ENCODE results near the gene POLG2.
A peak's percentile ranks its signal among the peaks of the same experiment; 100 is the strongest.

POLG2 gene

DNA sequence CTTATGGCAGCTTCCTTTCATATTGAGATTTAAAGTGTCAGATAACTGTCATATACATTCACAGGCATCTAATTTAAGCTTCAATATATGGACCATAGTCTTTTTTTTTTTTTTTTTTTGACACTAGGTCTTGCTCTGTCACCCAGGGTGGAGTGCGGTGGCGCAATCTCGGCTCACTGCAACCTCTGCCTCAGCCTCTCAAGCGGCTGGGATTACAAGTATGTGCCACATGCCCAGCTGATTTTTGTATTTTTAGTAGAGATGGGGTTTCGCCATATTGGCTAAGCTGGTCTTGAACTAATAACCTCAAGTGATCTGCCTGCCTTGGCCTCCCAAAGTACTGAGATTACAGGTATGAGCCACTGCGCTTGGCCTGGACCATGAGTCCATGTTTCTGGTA lies 23.5 kb upstream of the POLG2 start:
- no peak for DNase-seq (ENCODE audit: low read depth in 1 of 2, low spot score in 1 of 2)
- TF ChIP-seq JUND (IDR thresholded peaks at IDR 0.05; ENCODE audit: low read depth): no peak
- in situ Hi-C loops (cut with HindIII; ENCODE audit: low pct_unique_long_range_greater_than_20kb, low sequenced_read_pairs): no loop called here

DNA sequence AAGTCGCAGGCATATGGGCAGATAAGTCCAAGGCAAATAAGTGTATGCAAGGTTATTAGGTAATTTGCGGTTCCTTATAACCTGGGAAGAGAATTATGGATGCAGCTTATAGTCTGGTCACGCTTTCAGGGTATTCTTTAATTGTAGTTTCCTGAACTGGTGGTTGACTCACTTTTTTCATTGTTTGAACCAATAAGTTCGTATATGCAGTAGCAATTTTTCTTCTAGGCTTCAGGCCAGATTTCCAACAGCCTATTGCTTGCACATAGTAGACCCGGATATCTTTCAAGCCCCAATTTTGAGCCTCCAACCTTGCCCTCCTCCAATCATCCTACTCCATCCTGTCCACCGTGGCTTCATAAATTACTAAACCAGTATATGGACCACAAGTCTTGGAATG lies 22.7 kb upstream of the POLG2 start:
- in situ Hi-C loops (cut with HindIII; ENCODE audit: low pct_unique_long_range_greater_than_20kb, low sequenced_read_pairs): no loop called here
- no peak for TF ChIP-seq JUND (IDR thresholded peaks at IDR 0.05; ENCODE audit: low read depth)
- no peak for DNase-seq (ENCODE audit: low read depth in 1 of 2, low spot score in 1 of 2)

DNA sequence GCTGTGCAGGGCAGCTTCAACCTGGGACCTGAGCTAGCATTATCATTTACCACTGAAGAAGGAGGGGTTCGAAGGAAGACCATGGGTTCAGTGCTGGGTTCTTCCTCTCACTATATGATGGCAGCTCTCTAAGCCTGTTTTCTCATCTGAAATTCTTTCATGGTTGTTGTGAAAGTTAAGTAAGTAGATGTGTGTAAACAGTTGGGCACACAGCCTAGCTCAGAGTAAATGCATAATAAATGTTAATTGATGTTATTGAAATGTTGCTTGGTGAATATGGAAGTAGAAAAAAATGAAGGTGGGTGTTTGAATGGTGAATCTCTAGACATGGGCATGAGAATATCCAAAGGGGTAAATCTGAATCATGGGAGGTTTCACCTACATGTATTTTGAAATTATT lies 19.0 kb upstream of the POLG2 start:
- DNase-seq (ENCODE audit: low read depth in 1 of 2, low spot score in 1 of 2): no peak
- no peak for TF ChIP-seq JUND (IDR thresholded peaks at IDR 0.05; ENCODE audit: low read depth)
- in situ Hi-C loops (cut with HindIII; ENCODE audit: low pct_unique_long_range_greater_than_20kb, low sequenced_read_pairs): no loop called here

DNA sequence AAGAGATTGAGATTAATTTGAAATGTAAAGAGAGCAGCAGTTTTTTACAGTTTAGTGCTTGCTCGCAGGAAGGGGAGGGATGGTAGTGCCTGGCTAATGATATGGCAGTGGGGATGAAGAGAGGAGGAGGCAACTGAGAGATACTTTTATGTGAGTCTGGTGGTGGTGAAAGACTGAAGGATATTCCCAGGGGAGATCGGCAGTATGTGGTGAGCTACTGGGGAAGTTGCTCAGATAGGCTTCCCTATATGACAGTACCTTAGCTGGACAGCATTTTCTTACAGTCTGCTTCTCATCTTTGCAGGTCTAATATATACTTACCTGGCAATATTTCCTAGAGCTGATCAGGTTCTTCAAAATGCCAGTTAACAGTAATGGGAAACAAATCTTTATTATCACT lies 18.6 kb upstream of the POLG2 start:
- no peak for DNase-seq (ENCODE audit: low read depth in 1 of 2, low spot score in 1 of 2)
- TF ChIP-seq JUND (IDR thresholded peaks at IDR 0.05; ENCODE audit: low read depth): no peak
- in situ Hi-C loops (cut with HindIII; ENCODE audit: low pct_unique_long_range_greater_than_20kb, low sequenced_read_pairs): no loop called here

DNA sequence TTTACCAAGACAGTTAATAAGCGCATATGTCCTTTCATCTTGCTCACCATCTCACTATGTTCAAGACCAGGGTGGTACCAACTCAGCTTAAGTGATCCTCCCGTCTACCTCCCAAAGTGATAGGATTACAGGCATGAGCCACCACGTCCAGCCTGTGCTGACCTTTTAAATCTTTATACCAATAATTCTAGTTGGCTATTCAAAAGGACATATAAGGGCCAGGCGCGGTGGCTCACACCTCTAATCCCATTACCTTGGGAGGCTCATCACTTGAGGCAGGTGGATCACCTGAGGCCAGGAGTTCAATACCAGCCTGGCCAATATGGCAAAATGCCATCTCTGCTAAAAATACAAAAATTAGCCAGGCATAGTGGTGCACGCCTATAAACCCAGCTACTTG lies 12.3 kb upstream of the POLG2 start:
- in situ Hi-C loops (cut with HindIII; ENCODE audit: low pct_unique_long_range_greater_than_20kb, low sequenced_read_pairs): no loop called here
- no peak for TF ChIP-seq JUND (IDR thresholded peaks at IDR 0.05; ENCODE audit: low read depth)
- no peak for DNase-seq (ENCODE audit: low read depth in 1 of 2, low spot score in 1 of 2)

DNA sequence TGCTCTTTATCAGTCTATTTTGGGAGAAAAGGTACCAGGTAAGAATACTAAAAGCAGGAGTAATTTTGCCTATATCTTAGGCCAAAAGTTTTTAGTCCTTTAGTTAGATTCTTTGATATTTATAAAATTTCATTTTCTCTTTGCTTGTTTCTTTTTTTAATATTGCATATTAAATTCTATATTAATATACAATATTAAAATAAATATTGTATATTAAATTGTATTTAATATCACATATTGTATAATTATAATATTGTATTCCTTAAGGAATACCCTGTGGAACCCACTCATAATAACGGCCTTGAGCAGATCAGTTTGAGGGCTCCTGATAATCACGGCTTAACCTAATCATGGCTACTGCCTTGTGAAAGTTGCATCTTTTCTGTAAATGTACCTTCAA lies 11.8 kb upstream of the POLG2 start:
- no peak for DNase-seq (ENCODE audit: low read depth in 1 of 2, low spot score in 1 of 2)
- no peak for TF ChIP-seq JUND (IDR thresholded peaks at IDR 0.05; ENCODE audit: low read depth)
- in situ Hi-C loops (cut with HindIII; ENCODE audit: low pct_unique_long_range_greater_than_20kb, low sequenced_read_pairs): no loop called here

DNA sequence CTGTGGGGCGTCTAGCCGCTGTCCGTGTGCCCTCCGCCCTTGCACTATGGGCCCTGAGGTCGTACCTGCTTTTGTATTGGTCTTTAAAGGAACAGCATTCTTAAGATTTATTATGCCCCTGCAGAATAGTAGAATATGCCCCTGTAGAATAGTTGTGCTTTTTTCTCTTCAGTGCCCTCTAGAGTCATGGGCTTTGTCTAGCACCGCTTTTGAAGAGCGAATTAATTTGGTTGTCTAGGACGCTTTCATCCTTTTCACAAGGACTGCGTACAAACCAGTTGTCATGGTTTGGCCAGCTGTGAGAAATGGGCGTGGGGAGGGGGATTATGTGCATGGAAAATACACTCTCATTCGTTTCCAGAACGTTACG lies 10.5 kb upstream of the POLG2 start:
- DNase-seq (ENCODE audit: low read depth in 1 of 2, low spot score in 1 of 2): peak; percentile 64 to 86
- TF ChIP-seq JUND (IDR thresholded peaks at IDR 0.05; ENCODE audit: low read depth): no peak
- in situ Hi-C loops (cut with HindIII; ENCODE audit: low pct_unique_long_range_greater_than_20kb, low sequenced_read_pairs): no loop called here

DNA sequence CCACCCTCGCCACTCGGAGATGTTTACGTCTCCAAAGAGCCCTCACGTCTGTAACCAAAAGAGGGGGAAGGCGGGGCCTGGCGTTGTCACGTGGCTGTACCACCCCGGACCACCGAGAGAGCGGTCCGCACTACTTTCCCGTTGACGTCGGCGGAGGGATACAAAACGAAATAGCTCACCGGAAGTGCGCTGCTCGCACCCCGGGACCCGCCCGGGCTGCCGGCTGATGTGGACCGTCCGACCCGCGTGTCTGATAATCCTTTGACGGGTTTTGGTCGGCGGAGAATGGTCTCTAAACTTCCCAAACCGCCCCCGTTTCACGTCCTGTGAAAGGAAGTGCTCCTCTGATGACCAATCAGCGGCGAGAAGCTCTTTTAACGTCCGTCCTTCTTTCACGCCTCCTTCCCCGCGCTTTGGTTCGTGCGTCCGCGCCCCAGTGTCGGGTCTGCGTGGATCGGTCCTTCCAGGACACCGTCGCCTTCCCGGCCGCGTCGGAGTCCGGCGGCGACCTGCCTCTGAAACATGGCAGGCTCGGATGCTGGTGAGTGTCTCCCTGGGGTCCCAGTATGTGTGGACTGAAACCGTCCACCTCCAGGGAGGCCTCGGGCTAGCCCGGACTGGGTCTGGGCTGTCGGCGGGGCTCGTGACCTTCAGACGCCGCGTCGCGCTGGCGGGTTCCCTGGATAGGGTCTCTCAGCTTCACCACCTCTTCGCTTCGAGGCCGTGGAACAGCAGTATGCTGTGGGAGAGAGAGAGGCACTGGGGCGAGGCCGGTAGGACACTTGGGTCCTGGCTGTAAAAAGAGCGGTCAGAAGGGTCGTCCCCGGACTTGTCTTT lies 9.9 kb upstream of the POLG2 start, which contains the start of gene CEP95:
TSS of gene CEP95 (plus strand) at position 402 of the 837 bp plus-strand sequence. CDS start at position 523, 121 bp downstream.
- in situ Hi-C loops (cut with HindIII; ENCODE audit: low pct_unique_long_range_greater_than_20kb, low sequenced_read_pairs): no loop called here
- no peak for TF ChIP-seq JUND (IDR thresholded peaks at IDR 0.05; ENCODE audit: low read depth)
- peak; percentile 82 to 98 for DNase-seq (ENCODE audit: low read depth in 1 of 2, low spot score in 1 of 2)

DNA sequence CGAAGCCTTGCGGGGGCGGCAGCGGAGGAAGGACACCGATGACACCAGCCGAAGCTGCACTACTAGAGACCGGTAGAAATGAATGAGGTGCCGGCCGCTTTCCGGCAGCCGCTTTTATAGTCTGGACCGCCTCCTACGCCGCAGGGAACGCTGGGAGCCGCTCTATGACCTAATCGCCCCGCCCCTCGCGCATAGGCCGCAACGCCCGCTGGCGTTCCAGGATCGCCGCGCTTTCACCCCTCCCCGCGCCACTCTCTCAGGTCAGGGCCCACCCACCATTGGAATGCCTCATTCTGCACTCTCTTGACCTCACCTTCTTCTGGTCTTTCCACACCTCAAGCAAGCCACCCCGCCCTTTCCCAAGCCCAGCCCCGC lies 9.3 kb upstream of the POLG2 start, which contains the start of gene DDX5:
TSS of gene DDX5 (minus strand) at position 89 of the 375 bp plus-strand sequence. CDS start 170 bp downstream, outside the sequence.
- in situ Hi-C loops (cut with HindIII; ENCODE audit: low pct_unique_long_range_greater_than_20kb, low sequenced_read_pairs): no loop called here
- TF ChIP-seq JUND (IDR thresholded peaks at IDR 0.05; ENCODE audit: low read depth): no peak

DNA sequence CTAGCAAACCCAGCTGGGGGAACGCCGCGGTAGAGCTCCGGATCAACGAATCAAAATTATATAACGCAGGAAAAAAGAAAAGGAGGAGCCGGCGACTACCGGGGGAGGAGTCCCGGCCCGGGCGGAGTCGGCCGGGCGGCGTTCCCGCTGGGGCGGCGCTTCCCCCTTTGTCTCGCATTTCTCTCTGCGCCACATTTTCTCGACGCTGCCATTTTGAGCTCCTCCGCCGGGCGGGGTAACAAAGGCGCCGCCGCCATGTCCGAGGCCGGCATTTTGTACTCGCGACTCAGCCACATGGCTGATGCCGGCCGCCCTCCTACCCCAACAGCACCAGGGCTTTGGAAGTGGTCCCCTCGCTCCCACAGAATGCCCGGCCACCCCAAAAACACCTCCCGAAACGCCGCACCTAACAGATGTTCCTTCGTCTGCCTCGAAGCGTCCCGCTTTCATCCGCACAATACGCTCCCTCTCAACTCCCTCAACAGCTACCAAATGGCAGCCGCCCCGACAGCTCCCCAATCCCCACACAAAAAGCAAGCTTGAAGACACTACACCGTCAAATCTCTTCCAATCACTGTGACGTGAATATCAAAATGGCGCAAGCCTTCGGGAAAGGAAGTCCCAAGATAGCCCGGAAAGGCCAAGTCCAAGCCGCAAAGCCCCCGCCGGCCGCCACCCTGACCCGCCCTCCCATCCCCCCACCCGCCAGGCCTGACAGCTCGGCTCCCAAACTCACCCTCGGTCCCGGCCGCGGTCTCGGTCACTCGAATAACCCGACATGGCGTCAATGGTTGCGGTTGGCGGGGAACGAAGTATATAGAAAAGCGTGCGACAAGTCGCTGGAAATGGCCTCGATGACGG lies 8.7 kb upstream of the POLG2 start:
- DNase-seq (ENCODE audit: low read depth in 1 of 2, low spot score in 1 of 2): peak; percentile 78 to 96
- in situ Hi-C loops (cut with HindIII; ENCODE audit: low pct_unique_long_range_greater_than_20kb, low sequenced_read_pairs): no loop called here

More for the DNA sequence above, 9.3 kb upstream of the POLG2 start, which contains the start of gene DDX5:
- peak; percentile 92 to 100 for DNase-seq (ENCODE audit: low read depth in 1 of 2, low spot score in 1 of 2)

DNA sequence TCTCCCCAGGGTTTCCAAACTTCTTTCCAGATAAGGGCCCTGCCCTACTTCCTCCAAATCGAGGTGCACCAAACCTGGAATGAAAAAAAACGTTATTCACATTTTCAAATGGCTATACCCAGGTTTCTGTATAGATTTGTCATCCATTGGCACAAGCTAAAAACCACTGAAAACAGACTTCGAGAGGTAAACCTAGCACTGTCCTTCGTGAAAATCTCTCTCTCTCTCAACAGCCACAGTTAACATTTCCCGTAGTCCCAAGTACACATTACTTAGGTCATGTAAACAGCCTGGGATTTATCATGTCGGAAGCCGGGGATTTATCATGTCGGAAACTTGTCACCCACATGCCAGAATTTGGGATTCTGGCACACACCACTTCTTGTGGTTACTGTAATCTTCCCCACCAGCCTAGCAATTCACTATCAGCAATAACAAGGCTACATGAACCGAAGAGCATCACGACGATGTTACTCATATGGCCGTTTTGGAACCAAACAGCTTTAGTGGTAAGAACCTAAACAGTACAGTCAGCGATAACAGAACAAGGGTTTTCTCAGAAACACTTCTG lies 8.0 kb upstream of the POLG2 start:
- no peak for TF ChIP-seq JUND (IDR thresholded peaks at IDR 0.05; ENCODE audit: low read depth)
- in situ Hi-C loops (cut with HindIII; ENCODE audit: low pct_unique_long_range_greater_than_20kb, low sequenced_read_pairs): no loop called here
- DNase-seq (ENCODE audit: low read depth in 1 of 2, low spot score in 1 of 2): no peak

More for the DNA sequence above, 8.7 kb upstream of the POLG2 start:
- TF ChIP-seq JUND (IDR thresholded peaks at IDR 0.05; ENCODE audit: low read depth): no peak

DNA sequence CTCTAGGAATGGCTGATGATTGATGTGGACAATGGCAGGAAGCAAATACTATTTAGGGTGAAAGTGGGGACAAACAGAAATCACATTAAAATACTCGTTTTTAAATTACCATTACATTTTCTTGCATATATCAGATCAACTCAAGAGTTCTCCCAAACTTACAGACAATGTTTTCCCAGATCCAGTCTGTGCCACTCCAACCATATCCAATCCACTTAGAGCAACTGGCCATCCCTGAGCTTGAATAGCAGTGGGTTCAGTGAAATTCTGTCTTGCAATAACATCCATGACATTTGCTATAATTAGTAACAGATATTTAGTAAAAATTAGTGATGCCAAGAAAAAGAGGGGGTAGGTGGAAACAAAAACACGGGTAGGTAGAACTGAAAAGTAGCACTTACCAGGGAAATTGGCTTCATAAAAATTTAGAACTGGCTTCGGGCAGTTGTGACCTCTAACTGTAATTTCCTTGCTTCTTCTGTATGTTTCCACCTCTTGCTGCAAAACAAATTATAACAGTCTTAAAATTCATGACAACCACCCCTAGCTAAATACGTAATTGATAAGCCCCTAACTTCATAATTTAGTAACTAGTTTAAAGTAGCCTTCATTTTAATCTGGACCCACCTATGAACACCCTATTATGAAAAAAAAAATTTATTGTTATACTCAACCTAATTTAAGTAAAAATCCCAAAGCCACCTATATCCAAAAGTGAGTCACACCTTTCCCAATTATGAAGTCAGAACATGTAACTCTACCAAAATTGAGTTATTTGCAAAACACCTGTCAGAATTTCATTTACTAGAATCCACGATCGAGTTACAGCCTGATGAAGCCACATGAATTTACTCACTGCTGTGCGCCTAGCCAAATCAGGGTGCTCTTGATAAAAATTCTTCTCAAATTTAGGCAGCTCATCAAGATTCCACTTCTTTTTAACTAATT lies 7.2 kb upstream of the POLG2 start:
- DNase-seq (ENCODE audit: low read depth in 1 of 2, low spot score in 1 of 2): no peak
- TF ChIP-seq JUND (IDR thresholded peaks at IDR 0.05; ENCODE audit: low read depth): no peak
- in situ Hi-C loops (cut with HindIII; ENCODE audit: low pct_unique_long_range_greater_than_20kb, low sequenced_read_pairs): no loop called here

All from T47D (cell line).